Ovary (tissue), 3 donors: ENCODE measurements around the gene LTBP2.

Experiments used
- EP300 ChIP-seq: sonication (generic); formaldehyde crosslinking; IDR thresholded peaks from one replicate; pipeline ENCODE4 v1.6.1; 2017; ENCODE audit warnings: antibody characterized with exemption
- POLR2A ChIP-seq: fragments of 450-650 bp; IDR thresholded peaks from one replicate; pipeline ENCODE4 v1.6.1; 2017; ENCODE audit warnings: antibody characterized with exemption, mild to moderate bottlenecking, moderate library complexity
- TF ChIP-seq, protein P1 (sequence below), 3 donors: fragments of 450-650 bp in 2 of 3; fragments of 200-600 bp in 1 of 3; IDR thresholded peaks; one replicate each; pipeline versions ENCODE4 v1.5.1 to v1.8.0; 2016 to 2022; ENCODE audit warnings: antibody characterized with exemption in 3 of 3, mild to moderate bottlenecking in 1 of 3
- donor health status: DM: no; HTN: no; CAD: no.

DNA sequence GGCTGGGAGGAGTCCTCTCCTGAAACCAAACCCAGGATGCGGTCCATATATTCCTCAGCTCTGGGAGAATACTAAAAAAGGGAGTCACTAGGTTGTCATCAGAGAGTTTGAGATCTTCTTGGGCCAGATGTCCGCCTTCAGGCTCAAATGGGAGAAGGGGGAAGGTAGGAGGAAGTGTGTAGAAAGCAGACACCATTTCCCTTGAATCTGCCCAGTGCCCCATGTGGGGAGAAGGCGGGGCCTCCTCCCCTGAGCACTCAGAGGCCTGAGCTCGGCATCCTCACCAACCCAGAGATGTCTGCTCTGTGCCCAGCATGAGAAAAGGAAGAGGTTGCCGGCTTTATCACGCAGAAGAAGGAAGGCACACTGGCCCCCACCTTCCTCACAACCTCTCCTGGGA lies 37.3 kb downstream of the LTBP2 start:
- TF ChIP-seq, protein P1, sequence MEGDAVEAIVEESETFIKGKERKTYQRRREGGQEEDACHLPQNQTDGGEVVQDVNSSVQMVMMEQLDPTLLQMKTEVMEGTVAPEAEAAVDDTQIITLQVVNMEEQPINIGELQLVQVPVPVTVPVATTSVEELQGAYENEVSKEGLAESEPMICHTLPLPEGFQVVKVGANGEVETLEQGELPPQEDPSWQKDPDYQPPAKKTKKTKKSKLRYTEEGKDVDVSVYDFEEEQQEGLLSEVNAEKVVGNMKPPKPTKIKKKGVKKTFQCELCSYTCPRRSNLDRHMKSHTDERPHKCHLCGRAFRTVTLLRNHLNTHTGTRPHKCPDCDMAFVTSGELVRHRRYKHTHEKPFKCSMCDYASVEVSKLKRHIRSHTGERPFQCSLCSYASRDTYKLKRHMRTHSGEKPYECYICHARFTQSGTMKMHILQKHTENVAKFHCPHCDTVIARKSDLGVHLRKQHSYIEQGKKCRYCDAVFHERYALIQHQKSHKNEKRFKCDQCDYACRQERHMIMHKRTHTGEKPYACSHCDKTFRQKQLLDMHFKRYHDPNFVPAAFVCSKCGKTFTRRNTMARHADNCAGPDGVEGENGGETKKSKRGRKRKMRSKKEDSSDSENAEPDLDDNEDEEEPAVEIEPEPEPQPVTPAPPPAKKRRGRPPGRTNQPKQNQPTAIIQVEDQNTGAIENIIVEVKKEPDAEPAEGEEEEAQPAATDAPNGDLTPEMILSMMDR (IDR thresholded peaks at IDR 0.05) = no peak
- TF ChIP-seq EP300 (no peak), POLR2A (no peak)
